HepG2 (cell line): ENCODE data around the gene UBXN2A. TPM values are rescaled to one million over a fixed set of nuclear protein-coding genes. Genes with fewer than 3 reads are reported as not detected.

Experiments used
- ARNTL ChIP-seq: sonication (generic); formaldehyde crosslinking; IDR thresholded peaks from 2 replicates; pipeline ENCODE4 v1.4.0; 2020; ENCODE audit warnings: mild to moderate bottlenecking, missing genetic modification reagents
- ATF7 ChIP-seq, 2 experiments: fragments of 450-650 bp in 1 of 2; sonication (generic) in 1 of 2; formaldehyde crosslinking in 1 of 2; IDR thresholded peaks; 2 replicates each; pipeline versions ENCODE4 v1.4.0 to v1.6.1; 2016 to 2020; ENCODE audit warnings: antibody characterized with exemption in 1 of 2, mild to moderate bottlenecking in 1 of 2, missing genetic modification reagents in 1 of 2
- ATRX ChIP-seq: sonication (generic); formaldehyde crosslinking; IDR thresholded peaks from 2 replicates; pipeline ENCODE4 v1.4.0; 2020; ENCODE audit warnings: missing genetic modification reagents, borderline replicate concordance
- EHMT2 ChIP-seq: fragments of 200-600 bp; sonication (generic); IDR thresholded peaks from 2 replicates; pipeline ENCODE4 v1.7.0; 2017; ENCODE audit warnings: antibody characterized with exemption, low read depth, low read length, borderline replicate concordance
- FOXP1 ChIP-seq, 2 experiments: fragments of 450-650 bp in 1 of 2; IDR thresholded peaks; 2 replicates each; pipeline ENCODE4 v1.6.1; 2017 to 2018; ENCODE audit warnings: antibody characterized with exemption in 1 of 2
- NR2F2 ChIP-seq: IDR thresholded peaks from 2 replicates; pipeline ENCODE4 v1.6.1; 2012; ENCODE audit warnings: low read depth, inconsistent platforms, borderline replicate concordance
- NRL ChIP-seq: sonication (generic); formaldehyde crosslinking; IDR thresholded peaks from 2 replicates; pipeline ENCODE4 v1.5.0; 2020; ENCODE audit warnings: missing genetic modification reagents, mild to moderate bottlenecking, moderate library complexity, borderline replicate concordance
- SYNCRIP ChIP-seq: fragments of 200-400 bp; formaldehyde crosslinking; IDR thresholded peaks from 2 replicates; pipeline ENCODE4 v1.6.1; 2018; ENCODE audit warnings: mild to moderate bottlenecking, low read depth, low read length; ENCODE audit not compliant: insufficient read depth
- TCF12 ChIP-seq, 2 experiments: fragments of 450-650 bp in 1 of 2; sonication (generic) in 1 of 2; formaldehyde crosslinking in 1 of 2; IDR thresholded peaks; 2 replicates each; pipeline versions ENCODE4 v1.6.1 to v1.8.0; 2017 to 2022; ENCODE audit warnings: antibody characterized with exemption in 1 of 2, mild to moderate bottlenecking in 1 of 2, missing genetic modification reagents in 1 of 2, moderate library complexity in 1 of 2
- TGIF2 ChIP-seq: IDR thresholded peaks from 2 replicates; pipeline ENCODE4 v1.6.1; 2016; ENCODE audit warnings: control low read depth, missing compliant biosample characterization
- ZNF121 ChIP-seq: sonication (generic); formaldehyde crosslinking; IDR thresholded peaks from 2 replicates; pipeline ENCODE4 v1.5.0; 2020; ENCODE audit warnings: mild to moderate bottlenecking, missing genetic modification reagents
- ZNF136 ChIP-seq: sonication (generic); formaldehyde crosslinking; IDR thresholded peaks from 2 replicates; pipeline ENCODE4 v1.8.1; 2022; ENCODE audit warnings: low read depth, mild to moderate bottlenecking, moderate library complexity, missing genetic modification reagents
- ZNF260 ChIP-seq: sonication (generic); formaldehyde crosslinking; IDR thresholded peaks from 2 replicates; pipeline ENCODE4 v1.4.0; 2020; ENCODE audit warnings: missing genetic modification reagents, low read depth, mild to moderate bottlenecking, borderline replicate concordance
- ZNF883 ChIP-seq: sonication (generic); formaldehyde crosslinking; IDR thresholded peaks from 2 replicates; pipeline ENCODE4 v1.5.1; 2020; ENCODE audit warnings: mild to moderate bottlenecking, missing genetic modification reagents; ENCODE audit errors: not compliant biosample characterization
- polyA plus RNA-seq, 8 experiments: library from polyadenylated mRNA; depleted of rRNA in 3 of 8; stranded (reverse) in 7 of 8; unstranded in 1 of 8; fragments of >200 nt; fragmentation: Illumina TruSeq in 4 of 8; extraction: Trizol in 4 of 8; gene quantifications; 2 replicates each; pipeline versions ENCODE4 v1.2.1 to v1.2.3, GENCODE V29; 2011 to 2016; ENCODE audit warnings: low read depth in 4 of 8, missing spikeins in 1 of 8, mixed read lengths in 1 of 8; ENCODE audit not compliant: insufficient read depth in 1 of 8
- total RNA-seq, 5 experiments: library from RNA; depleted of rRNA; stranded (reverse); fragments of >200 nt; fragmentation: Illumina TruSeq; extraction: Trizol; gene quantifications; 2 replicates each; pipeline ENCODE4 v1.2.3, GENCODE V29; 2016; ENCODE audit warnings: low read depth in 1 of 5
- TF ChIP-seq, protein P1 (sequence below): sonication (generic); formaldehyde crosslinking; IDR thresholded peaks from 2 replicates; pipeline ENCODE4 v1.9.0; 2021; ENCODE audit warnings: missing genetic modification reagents, borderline replicate concordance
- TF ChIP-seq, protein P2 (sequence below): sonication (generic); formaldehyde crosslinking; IDR thresholded peaks from 2 replicates; pipeline ENCODE4 v1.4.0; 2020; ENCODE audit warnings: missing genetic modification reagents, borderline replicate concordance
- TF ChIP-seq, protein P3 (sequence below): sonication (generic); formaldehyde crosslinking; IDR thresholded peaks from 2 replicates; pipeline ENCODE4 v1.5.0; 2020; ENCODE audit warnings: missing genetic modification reagents, mild to moderate bottlenecking, borderline replicate concordance
- TF ChIP-seq, protein P4 (sequence below): sonication (generic); formaldehyde crosslinking; IDR thresholded peaks from 2 replicates; pipeline ENCODE4 v1.4.0; 2020; ENCODE audit warnings: missing genetic modification reagents, mild to moderate bottlenecking, borderline replicate concordance
- TF ChIP-seq, protein P5 (sequence below): sonication (generic); formaldehyde crosslinking; conservative IDR thresholded peaks from 2 replicates; pipeline ENCODE4 v1.8.1; 2023; ENCODE audit warnings: missing genetic modification reagents
- TF ChIP-seq, protein P6 (sequence below): sonication (generic); formaldehyde crosslinking; IDR thresholded peaks from 2 replicates; pipeline ENCODE4 v1.5.0; 2020; ENCODE audit warnings: missing genetic modification reagents, mild to moderate bottlenecking, borderline replicate concordance

UBXN2A gene
- total and polyA plus RNA-seq, 2 of the 13 experiments (the other 11 are each of a cell fraction or from before 2014, with no cell fraction given) = 8.3 to 20.9 TPM

DNA sequence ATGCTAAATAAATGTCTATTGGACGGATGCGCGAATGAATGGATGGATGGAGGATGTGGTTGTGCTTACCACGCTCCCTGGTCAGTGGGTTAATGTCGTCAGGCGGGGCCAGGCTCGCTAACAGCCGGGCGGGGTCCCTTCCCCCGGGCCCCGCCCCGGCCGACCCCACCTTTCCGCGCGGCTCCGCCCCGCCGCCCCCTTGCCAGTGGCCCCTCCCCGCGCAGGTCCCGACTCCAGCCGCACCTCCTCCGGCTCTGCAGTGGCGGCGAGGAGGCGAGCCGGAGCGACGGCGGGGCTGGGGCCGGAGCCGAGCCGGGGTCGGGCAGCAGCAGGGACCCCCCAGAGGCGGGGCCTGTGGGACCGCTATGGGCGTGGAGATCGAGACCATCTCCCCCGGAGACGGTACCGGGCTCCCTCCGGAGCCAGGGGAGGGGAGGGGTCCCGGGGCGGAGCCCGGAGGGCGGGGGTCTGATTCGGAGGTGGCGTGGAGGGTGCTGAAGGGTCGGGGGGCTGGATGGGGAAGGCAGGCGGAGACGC, 109.3 kb downstream of the UBXN2A start, which contains the start of gene FKBP1B (continued):
- TF ChIP-seq, protein P1, sequence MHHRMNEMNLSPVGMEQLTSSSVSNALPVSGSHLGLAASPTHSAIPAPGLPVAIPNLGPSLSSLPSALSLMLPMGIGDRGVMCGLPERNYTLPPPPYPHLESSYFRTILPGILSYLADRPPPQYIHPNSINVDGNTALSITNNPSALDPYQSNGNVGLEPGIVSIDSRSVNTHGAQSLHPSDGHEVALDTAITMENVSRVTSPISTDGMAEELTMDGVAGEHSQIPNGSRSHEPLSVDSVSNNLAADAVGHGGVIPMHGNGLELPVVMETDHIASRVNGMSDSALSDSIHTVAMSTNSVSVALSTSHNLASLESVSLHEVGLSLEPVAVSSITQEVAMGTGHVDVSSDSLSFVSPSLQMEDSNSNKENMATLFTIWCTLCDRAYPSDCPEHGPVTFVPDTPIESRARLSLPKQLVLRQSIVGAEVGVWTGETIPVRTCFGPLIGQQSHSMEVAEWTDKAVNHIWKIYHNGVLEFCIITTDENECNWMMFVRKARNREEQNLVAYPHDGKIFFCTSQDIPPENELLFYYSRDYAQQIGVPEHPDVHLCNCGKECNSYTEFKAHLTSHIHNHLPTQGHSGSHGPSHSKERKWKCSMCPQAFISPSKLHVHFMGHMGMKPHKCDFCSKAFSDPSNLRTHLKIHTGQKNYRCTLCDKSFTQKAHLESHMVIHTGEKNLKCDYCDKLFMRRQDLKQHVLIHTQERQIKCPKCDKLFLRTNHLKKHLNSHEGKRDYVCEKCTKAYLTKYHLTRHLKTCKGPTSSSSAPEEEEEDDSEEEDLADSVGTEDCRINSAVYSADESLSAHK = no peak
- TF ChIP-seq, protein P2, sequence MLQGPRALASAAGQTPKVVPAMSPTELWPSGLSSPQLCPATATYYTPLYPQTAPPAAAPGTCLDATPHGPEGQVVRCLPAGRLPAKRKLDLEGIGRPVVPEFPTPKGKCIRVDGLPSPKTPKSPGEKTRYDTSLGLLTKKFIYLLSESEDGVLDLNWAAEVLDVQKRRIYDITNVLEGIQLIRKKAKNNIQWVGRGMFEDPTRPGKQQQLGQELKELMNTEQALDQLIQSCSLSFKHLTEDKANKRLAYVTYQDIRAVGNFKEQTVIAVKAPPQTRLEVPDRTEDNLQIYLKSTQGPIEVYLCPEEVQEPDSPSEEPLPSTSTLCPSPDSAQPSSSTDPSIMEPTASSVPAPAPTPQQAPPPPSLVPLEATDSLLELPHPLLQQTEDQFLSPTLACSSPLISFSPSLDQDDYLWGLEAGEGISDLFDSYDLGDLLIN (CRISPR knock-in tag) = no peak
- TF ChIP-seq TCF12 (IDR thresholded peaks at IDR 0.05) (no peak), TCF12 (CRISPR knock-in tag; IDR thresholded peaks at IDR 0.05) (no peak), SYNCRIP (no peak), EHMT2 (no peak), ARNTL (CRISPR knock-in tag) (no peak), ZNF136 (CRISPR knock-in tag) (no peak), FOXP1 (IDR thresholded peaks at IDR 0.05) (no peak), FOXP1 (CRISPR knock-in tag; IDR thresholded peaks at IDR 0.05) (no peak), TGIF2 (peak; percentile 45; the same call in 1 of the 2 replicates), ATF7 (IDR thresholded peaks at IDR 0.05) (no peak), ATF7 (CRISPR knock-in tag; IDR thresholded peaks at IDR 0.05) (no peak), NR2F2 (no peak), ZNF121 (CRISPR knock-in tag) (no peak), ZNF883 (no peak), ATRX (CRISPR knock-in tag) (no peak), NRL (no peak), ZNF260 (CRISPR knock-in tag) (no peak)
- TF ChIP-seq, protein P3, sequence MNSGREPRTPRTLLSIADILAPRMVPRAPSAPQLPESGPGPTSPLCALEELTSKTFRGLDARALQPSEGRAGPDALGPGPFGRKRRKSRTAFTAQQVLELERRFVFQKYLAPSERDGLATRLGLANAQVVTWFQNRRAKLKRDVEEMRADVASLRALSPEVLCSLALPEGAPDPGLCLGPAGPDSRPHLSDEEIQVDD (CRISPR knock-in tag) = no peak
- TF ChIP-seq, protein P4, sequence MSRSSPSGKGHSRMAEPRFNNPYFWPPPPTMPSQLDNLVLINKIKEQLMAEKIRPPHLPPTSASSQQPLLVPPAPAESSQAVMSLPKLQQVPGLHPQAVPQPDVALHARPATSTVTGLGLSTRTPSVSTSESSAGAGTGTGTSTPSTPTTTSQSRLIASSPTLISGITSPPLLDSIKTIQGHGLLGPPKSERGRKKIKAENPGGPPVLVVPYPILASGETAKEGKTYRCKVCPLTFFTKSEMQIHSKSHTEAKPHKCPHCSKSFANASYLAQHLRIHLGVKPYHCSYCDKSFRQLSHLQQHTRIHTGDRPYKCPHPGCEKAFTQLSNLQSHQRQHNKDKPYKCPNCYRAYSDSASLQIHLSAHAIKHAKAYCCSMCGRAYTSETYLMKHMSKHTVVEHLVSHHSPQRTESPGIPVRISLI (CRISPR knock-in tag) = no peak
- TF ChIP-seq, protein P5, sequence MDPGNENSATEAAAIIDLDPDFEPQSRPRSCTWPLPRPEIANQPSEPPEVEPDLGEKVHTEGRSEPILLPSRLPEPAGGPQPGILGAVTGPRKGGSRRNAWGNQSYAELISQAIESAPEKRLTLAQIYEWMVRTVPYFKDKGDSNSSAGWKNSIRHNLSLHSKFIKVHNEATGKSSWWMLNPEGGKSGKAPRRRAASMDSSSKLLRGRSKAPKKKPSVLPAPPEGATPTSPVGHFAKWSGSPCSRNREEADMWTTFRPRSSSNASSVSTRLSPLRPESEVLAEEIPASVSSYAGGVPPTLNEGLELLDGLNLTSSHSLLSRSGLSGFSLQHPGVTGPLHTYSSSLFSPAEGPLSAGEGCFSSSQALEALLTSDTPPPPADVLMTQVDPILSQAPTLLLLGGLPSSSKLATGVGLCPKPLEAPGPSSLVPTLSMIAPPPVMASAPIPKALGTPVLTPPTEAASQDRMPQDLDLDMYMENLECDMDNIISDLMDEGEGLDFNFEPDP = no peak
- TF ChIP-seq, protein P6, sequence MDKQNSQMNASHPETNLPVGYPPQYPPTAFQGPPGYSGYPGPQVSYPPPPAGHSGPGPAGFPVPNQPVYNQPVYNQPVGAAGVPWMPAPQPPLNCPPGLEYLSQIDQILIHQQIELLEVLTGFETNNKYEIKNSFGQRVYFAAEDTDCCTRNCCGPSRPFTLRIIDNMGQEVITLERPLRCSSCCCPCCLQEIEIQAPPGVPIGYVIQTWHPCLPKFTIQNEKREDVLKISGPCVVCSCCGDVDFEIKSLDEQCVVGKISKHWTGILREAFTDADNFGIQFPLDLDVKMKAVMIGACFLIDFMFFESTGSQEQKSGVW (CRISPR knock-in tag) = no peak
